B cell (primary cell): ENCODE results near the gene IRAK4. TPM values are rescaled to one million over a fixed set of nuclear protein-coding genes. Genes with fewer than 3 reads are reported as not detected.

Experiments used
- ATAC-seq: fragments of 200-7000 bp; cut with Tn5 transposase; one replicate; pipeline ENCODE4 v1.10.0; 2021; ENCODE audit warnings: low read depth, mild to moderate bottlenecking, moderate number of reproducible peaks, moderate library complexity
- CTCF ChIA-PET: fragments of 350-600 bp; sonication (Branson Sonifier 250); formaldehyde crosslinking; loops from one replicate; lab custom pipeline; 2021; ENCODE audit warnings: antibody characterized with exemption, inconsistent platforms; lab: Charles Lee
- POLR2A ChIA-PET: fragments of 350-600 bp; sonication (Branson Sonifier 250); formaldehyde crosslinking; loops from one replicate; lab custom pipeline; 2021; ENCODE audit warnings: antibody characterized with exemption; lab: Charles Lee
- DNase-seq: peaks from one replicate; pipeline ENCODE4 v3.0.0; 2013
- H2AFZ ChIP-seq: 2 replicates; pipeline ENCODE4 v1.6.1; 2012; ENCODE audit warnings: mild to moderate bottlenecking, low read depth, low read length; ENCODE audit not compliant: insufficient read depth, poor library complexity, severe bottlenecking
- H3K27ac ChIP-seq, 2 donors: 1 replicate in 1 of 2; 2 replicates in 1 of 2; pipeline ENCODE4 v1.5.1; 2012 to 2013; ENCODE audit warnings: low read length in 2 of 2, mild to moderate bottlenecking in 2 of 2, moderate library complexity in 1 of 2
- H3K27me3 ChIP-seq, 4 experiments: fragments of 200-600 bp in 1 of 4; sonication (generic) in 1 of 4; replicated peaks in 1 of 4; 1 replicate in 2 of 4; 2 replicates in 2 of 4; pipeline versions ENCODE4 v1.6.1 to v1.7.0; 2013 to 2016; ENCODE audit warnings: low read length in 3 of 4, mild to moderate bottlenecking in 2 of 4, mixed read lengths in 1 of 4, moderate library complexity in 1 of 4; ENCODE audit not compliant: insufficient read depth in 4 of 4, control insufficient read depth in 3 of 4; ENCODE audit errors: control extremely low read depth in 1 of 4
- H3K36me3 ChIP-seq, 2 experiments: replicated peaks in 1 of 2; 1 replicate in 1 of 2; 2 replicates in 1 of 2; pipeline versions ENCODE4 v1.6.1 to v1.7.1; 2013; ENCODE audit warnings: low read length in 1 of 2; ENCODE audit not compliant: insufficient read depth in 2 of 2, control insufficient read depth in 1 of 2; ENCODE audit errors: control extremely low read depth in 1 of 2, extremely low read depth in 1 of 2
- H3K4me1 ChIP-seq, 2 donors: fragments of 200-600 bp in 1 of 2; sonication (generic) in 1 of 2; 1 replicate in 1 of 2; 2 replicates in 1 of 2; pipeline versions ENCODE4 v1.5.1 to v1.6.1; 2013 to 2017; ENCODE audit warnings: low read length in 2 of 2; ENCODE audit not compliant: control insufficient read depth in 2 of 2, insufficient read depth in 2 of 2
- H3K4me2 ChIP-seq: replicated peaks from 2 replicates; pipeline ENCODE3; 2012; ENCODE audit warnings: mild to moderate bottlenecking, low read depth, low read length; ENCODE audit not compliant: poor library complexity, severe bottlenecking
- H3K4me3 ChIP-seq, 5 experiments: fragments of 200-600 bp in 1 of 5; sonication (generic) in 1 of 5; 1 replicate in 3 of 5; 2 replicates in 2 of 5; pipeline versions ENCODE4 v1.5.1 to v1.7.0; 2011 to 2016; ENCODE audit warnings: low read length in 4 of 5, mild to moderate bottlenecking in 4 of 5, low read depth in 2 of 5, control low read depth in 1 of 5, moderate library complexity in 1 of 5; ENCODE audit not compliant: insufficient read depth in 1 of 5; ENCODE audit errors: control extremely low read depth in 1 of 5, extremely low read depth in 1 of 5
- H3K79me2 ChIP-seq: fragments of 200-600 bp; sonication (generic); one replicate; pipeline ENCODE4 v1.6.0; 2016; ENCODE audit warnings: low read length; ENCODE audit not compliant: control insufficient read depth, insufficient read depth
- H3K9ac ChIP-seq: fragments of 200-600 bp; sonication (generic); 2 replicates; pipeline ENCODE4 v1.6.1; 2017; ENCODE audit warnings: mild to moderate bottlenecking, low read length, moderate library complexity
- H3K9me3 ChIP-seq, 3 donors: one replicate each; pipeline versions ENCODE4 v1.6.1 to v1.7.1; 2013; ENCODE audit warnings: low read length in 2 of 3; ENCODE audit not compliant: control insufficient read depth in 2 of 3, insufficient read depth in 1 of 3; ENCODE audit errors: control extremely low read depth in 1 of 3
- H4K20me1 ChIP-seq: 2 replicates; pipeline ENCODE4 v1.6.0; 2012; ENCODE audit warnings: mild to moderate bottlenecking, low read length; ENCODE audit not compliant: insufficient read depth, control insufficient read depth, poor library complexity, severe bottlenecking
- H3K27ac Mint-ChIP-seq: one replicate; pipeline ENCODE4 v1.8.0; 2021; ENCODE audit warnings: mixed read lengths
- H3K27me3 Mint-ChIP-seq: one replicate; pipeline ENCODE4 v1.8.0; 2021; ENCODE audit warnings: mixed read lengths
- H3K4me1 Mint-ChIP-seq: one replicate; pipeline ENCODE4 v1.8.0; 2021; ENCODE audit warnings: mixed read lengths
- H3K4me3 Mint-ChIP-seq: one replicate; pipeline ENCODE4 v1.8.0; 2021; ENCODE audit warnings: mixed read lengths
- H3K9me3 Mint-ChIP-seq: one replicate; pipeline ENCODE4 v1.8.0; 2022; ENCODE audit warnings: mixed read lengths; ENCODE audit not compliant: insufficient read depth
- CTCF ChIP-seq: fragments of 200-600 bp; IDR thresholded peaks from one replicate; pipeline ENCODE4 v1.8.0; 2022; ENCODE audit warnings: antibody characterized with exemption, mild to moderate bottlenecking
- EZH2 ChIP-seq: IDR thresholded peaks from 2 replicates; pipeline ENCODE4 v1.6.1; 2012; ENCODE audit warnings: borderline replicate concordance, low read depth, mild to moderate bottlenecking, moderate library complexity, low read length; ENCODE audit not compliant: insufficient read depth, poor library complexity, severe bottlenecking
- WGBS: methylation state at CpG from one replicate; pipeline ENCODE4 v1.1.5; 2013; ENCODE audit warnings: missing lambda C conversion rate; ENCODE audit not compliant: insufficient coverage; 5-methylcytosine and 5-hydroxymethylcytosine counted together
- intact Hi-C: fragments of 100-400 bp; cut with micrococcal nuclease; formaldehyde crosslinking; loops from one replicate; pipeline ENCODE4 v1.10.0; 2022
- polyA plus RNA-seq: library from polyadenylated mRNA; depleted of rRNA; stranded (reverse); fragments of >200 nt; gene quantifications from 2 replicates; pipeline ENCODE4 v1.2.3, GENCODE V29; 2012
- total RNA-seq, 2 donors: library from RNA; stranded (reverse); fragments of 120-200 nt in 1 of 2; gene quantifications; 1 replicate in 1 of 2; 2 replicates in 1 of 2; pipeline versions ENCODE4 v1.2.3 to v1.2.4, GENCODE V29; 2013 to 2022

Gene IRAK4
- total and polyA plus RNA-seq, 2 donors (not counting 1 experiment from before 2014, with no cell fraction given) = 36.4 to 47.0 TPM

GRCh38 chr12:43723134-43723533, 35.6 kb upstream of the IRAK4 start:
- DNase-seq (no peak), ATAC-seq (no peak)
- Histone ChIP-seq H3K9me3 (no peaks in the 10 kb centered on the region), H3K36me3 (no peaks in the 10 kb centered on the region), H3K4me2 (no peak overlapping the region), H3K79me2 (no peaks in the 10 kb centered on the region), H3K27ac (no peak overlapping the region), H3K4me1 (no peaks in the 10 kb centered on the region), H3K27me3 (no peaks in the 10 kb centered on the region), H2AFZ (no peak overlapping the region), H3K9ac (no peak overlapping the region), H4K20me1 (no peaks in the 10 kb centered on the region), H3K4me3 (no peak overlapping the region)
- Mint-ChIP-seq H3K4me3 (no peak overlapping the region), H3K27ac (no peak overlapping the region), H3K9me3 (no peaks in the 10 kb centered on the region), H3K27me3 (no peaks in the 10 kb centered on the region), H3K4me1 (no peaks in the 10 kb centered on the region)
- intact Hi-C loops = no loop called here
- no peak for TF ChIP-seq CTCF
- no peak for TF ChIP-seq EZH2
- CTCF ChIA-PET = no interaction called here
- POLR2A ChIA-PET = no interaction called here

GRCh38 chr12:43728117-43728516, 30.6 kb upstream of the IRAK4 start:
- Mint-ChIP-seq H3K27ac (no peak overlapping the region), H3K4me1 (no peaks in the 10 kb centered on the region), H3K27me3 (no peaks in the 10 kb centered on the region), H3K4me3 (no peak overlapping the region), H3K9me3 (no peaks in the 10 kb centered on the region)
- no peak overlapping the region for H2AFZ ChIP-seq
- ChIA-PET CTCF (interaction anchor here (0.7 kb wide), 1 partner anchor 12 kb away, joined by 3 read pairs; no protein-coding TSS in a partner anchor), POLR2A (no interaction called here)
- no peaks in the 10 kb centered on the region for H3K9me3 ChIP-seq
- intact Hi-C loops = no loop called here
- no peaks in the 10 kb centered on the region for H3K4me1 ChIP-seq
- H3K9ac ChIP-seq = no peak overlapping the region
- no peaks in the 10 kb centered on the region for H3K79me2 ChIP-seq
- no peaks in the 10 kb centered on the region for H3K27me3 ChIP-seq
- peaks cover 0 to 3% of the 10 kb centered on the region in 2 experiments for H3K36me3 ChIP-seq
- TF ChIP-seq CTCF (peak; percentile 61), EZH2 (no peak)
- DNase-seq (no peak), ATAC-seq (no peak)
- H3K4me2 ChIP-seq = no peak overlapping the region
- H3K4me3 ChIP-seq = no peak overlapping the region
- no CpG with 5 or more reads among the region's 2 CpGs for WGBS
- no peaks in the 10 kb centered on the region for H4K20me1 ChIP-seq
- H3K27ac ChIP-seq = no peak overlapping the region
